GDM1 (cell line): ENCODE data around the gene FSTL5.
"Not testable (repeated sequence)": the region's sequence is repeated elsewhere in the genome, so short reads cannot be mapped to it uniquely, and the experiment has no call there.

ENCODE experiments used
- DNase-seq: peaks from one replicate; lab custom pipeline; 2025; lab: John Stamatoyannopoulos, UW

Gene FSTL5

DNA sequence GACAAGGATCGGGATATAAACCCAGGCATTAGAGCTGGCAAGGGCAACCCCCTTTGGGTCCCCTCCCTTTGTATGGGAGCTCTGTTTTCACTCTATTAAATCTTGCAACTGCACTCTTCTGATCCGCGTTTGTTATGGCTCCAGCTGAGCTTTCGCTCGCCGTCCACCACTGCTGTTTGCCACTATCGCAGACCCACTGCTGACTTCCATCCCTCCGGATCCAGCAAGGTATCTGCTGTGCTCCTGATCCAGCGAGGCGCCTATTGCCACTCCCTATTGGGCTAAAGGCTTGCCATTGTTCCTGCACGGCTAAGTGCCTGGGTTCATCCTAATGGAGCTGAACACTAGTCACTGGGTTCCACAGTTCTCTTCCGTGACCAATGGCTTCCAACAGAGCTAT is 59.9 kb downstream of the FSTL5 start:
- DNase-seq: not testable (repeated sequence)

DNA sequence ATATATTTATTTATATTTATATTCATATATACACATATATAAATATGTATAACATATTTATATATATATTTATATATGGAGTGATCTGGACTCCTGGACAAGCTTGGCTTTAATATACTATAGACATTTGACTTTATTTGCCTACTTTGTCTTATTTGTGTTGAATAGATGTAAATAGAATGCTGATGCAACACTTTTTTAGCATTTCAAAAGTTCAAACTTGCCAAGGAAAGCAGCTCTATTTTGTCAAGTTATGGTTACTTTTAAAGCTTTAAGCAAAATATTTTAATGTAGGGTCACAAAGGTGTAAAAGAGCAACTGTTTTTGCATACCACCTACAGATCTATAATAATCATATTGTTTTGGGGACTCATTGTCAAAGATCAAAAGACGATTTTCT is 61.1 kb downstream of the FSTL5 start:
- no peak for DNase-seq

DNA sequence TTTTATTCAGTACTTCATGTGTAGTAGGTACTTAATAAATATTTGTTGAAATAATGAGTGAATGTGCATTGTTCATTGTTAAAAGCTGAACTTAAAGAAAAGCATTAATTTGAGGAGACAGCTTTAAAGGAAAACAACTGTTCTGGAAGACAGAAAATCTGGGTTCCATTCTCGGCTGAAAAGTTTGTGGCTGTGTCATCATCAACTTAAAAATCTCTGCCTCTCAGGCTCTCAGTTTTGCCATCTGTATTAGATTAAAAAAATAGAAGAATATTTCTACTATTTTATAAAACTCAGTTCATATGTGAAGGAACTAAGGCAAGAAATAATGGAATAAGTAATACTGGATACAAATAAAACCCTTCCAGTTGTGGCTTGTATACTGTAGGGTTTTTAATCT is 62.5 kb downstream of the FSTL5 start:
- no peak for DNase-seq

DNA sequence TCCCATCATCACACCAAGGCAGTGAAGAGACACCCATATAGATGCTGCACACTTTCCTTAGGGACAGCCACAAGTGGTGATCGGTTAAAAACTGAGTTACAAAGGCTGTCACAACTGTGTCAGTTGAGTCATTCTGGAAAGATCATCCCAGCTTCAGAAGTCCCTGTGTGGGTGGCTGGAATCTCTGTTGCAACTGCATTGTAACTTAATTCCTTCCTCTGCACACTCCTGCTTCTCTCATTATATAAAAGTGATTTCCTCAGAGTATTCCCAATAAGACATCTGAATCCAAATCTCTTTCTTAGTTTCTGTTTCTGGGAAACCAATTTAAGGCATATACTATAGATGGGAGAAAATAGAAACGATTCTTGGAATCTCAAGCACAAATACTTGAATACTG is 88.1 kb downstream of the FSTL5 start:
- DNase-seq: no peak

DNA sequence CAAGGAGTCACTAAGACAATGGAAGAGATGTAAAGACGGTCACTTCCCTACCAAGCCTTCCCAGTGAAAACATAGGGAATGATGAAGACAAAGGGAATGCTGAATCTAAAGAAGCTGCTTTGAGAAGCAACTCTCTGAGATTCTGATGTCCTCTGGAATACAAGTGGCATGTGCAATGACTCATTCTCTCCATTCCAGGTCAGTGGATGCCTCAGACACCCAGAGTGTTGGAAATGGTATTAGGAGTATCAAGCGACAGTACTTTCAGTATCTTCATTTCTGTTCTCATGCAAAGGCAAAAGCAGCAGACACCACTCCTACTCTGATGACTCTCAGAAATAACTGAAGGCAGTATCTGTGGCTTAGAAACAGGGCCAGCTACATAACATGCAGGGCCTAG is 102.6 kb downstream of the FSTL5 start:
- no peak for DNase-seq

DNA sequence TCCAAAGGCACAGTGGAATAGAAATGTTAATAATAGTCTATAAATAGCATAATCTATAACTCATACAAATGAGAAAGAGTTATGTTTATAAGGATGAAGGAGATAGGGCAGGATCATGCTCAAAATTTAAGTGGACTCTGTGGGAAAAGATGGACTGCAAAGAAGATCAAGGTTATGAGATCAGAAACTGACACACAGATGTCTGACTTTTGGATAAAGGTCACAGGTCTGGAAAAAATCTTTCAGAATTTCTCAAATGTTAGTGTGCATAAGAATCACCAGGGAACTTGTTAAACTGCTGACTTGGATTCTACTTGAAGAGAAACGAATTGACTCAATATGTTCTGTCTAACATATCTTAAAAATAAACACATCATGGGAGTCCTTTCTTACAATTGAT is 104.1 kb downstream of the FSTL5 start:
- no peak for DNase-seq

DNA sequence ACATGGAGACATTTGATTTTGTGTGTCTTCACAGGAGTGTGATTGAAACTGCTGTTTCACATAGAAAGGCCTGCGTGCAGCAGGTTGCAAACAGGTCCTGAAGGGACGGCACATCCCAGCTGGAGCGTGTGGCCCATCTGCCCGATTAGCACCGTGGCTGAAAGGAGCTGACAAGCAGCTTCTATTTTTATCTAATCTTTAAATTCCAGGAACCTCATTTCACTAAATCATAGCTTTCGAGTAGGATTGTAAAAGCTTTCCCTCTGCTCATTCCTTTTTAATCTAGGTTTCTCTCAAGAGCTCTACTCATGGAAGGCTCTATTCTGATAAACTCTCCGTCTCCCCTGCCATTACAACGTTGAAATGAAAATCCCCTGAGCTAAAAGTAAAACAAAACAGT is 106.8 kb downstream of the FSTL5 start:
- DNase-seq: no peak

DNA sequence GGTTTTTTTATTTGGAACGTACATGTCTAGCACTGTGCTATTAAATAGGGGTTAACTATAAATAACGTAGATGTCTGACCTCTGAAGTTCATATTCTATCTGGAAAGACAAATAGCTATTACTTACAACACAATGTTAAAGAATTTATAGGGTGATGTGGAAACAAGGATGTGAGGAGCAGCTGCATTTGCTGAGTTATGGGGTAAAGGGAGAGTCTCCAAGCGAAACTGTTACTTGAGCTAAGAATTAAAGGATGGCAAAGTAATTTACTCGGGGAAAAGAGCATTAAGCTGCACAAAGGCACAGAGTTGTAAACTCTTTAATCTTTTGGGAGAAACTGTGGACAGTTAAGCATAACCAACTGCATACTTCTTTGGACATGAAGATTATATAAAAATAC is 117.7 kb downstream of the FSTL5 start:
- no peak for DNase-seq

DNA sequence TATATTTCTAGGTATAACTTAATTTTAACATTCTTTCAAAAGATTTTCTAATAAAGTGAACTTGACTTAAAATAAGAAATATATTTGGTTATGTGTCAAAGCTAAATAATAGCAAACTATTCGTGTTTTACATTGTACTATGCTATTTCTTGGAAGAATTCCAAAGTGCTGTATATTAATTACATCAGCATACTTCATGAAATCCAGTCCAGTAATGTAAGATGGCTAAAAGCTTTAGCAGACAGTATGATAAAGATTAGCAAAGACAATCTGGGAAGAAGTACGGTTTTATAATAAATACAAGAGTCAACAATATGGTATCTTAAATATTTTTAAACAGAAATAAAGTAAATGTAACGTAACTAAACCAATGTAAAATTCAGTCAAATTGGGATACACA is 125.7 kb downstream of the FSTL5 start:
- DNase-seq: no peak

DNA sequence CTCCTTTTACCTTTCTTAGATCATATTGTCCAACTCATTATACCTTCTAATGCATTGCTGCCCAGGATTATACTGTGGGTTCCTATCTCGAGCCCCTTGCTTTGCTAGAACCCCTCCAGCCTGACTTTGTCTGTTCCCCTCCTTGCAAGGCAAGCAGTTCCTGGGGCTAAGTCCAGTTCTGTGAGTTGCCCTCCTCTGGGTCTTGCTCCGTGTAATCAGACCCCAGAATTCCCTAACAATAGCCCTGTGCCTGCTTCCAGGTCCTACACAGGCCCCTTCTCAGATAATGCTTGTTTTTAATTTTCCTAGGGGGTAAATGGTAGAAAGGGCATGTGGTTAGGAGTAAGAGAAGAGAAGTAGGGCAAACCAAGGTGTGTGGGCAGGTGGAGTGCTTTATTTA is 145.9 kb downstream of the FSTL5 start:
- DNase-seq: no peak

DNA sequence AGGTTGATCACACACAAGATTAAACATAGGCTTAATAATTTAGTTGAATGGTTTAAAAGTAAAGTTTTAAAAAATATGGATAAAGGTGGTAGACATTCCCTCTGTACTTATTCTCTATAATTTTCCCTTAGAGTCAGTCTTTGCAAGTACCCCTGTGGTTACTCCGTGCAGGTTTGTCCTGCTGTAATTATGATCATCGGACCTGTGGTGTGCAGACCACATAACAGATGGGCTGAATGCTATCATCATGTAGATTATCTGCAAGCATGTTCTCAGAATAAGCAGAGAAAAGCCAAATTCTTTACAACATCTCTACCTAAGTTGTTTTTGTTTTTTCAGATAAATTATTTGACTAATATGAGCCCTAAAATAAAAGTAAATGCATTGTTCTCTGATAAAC is 146.8 kb downstream of the FSTL5 start:
- DNase-seq: no peak

DNA sequence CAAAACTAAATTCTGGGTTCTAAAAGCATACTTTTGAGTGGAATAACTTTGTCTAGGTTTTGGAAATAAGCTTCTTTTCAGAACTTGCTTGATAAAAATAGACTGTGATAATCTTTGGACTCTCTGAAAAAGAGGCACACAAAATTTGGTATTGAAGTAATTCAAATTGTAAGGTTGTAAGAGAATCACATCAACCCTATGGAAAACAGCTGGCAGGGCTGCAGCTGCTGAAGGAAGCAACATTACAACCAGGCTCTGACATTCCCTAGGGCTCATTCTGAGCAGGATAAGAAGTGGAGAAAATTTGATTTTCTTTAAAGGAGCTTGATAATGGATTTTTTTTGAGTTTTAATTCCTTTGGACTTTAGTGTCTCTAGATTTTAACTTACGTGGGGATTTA is 147.6 kb downstream of the FSTL5 start:
- DNase-seq: no peak

DNA sequence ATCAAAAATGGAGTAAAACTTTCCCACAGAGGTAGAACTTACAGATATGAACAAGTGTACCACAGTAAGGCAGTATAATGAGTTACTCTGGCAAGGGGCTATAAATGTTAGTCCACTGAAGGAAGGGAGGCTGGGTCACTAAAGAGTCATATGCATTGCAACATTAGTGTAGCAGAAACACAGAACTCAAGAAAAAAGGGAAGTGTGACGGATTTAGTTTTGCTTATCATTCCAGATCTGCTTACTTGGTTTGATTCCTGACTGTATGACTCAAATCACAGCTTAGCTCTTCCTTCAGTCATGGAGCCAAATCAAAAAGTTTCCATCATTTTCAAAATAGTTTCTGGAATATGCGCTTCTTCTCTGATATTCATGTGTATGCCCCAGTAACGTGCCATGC is 148.7 kb downstream of the FSTL5 start:
- DNase-seq: no peak

DNA sequence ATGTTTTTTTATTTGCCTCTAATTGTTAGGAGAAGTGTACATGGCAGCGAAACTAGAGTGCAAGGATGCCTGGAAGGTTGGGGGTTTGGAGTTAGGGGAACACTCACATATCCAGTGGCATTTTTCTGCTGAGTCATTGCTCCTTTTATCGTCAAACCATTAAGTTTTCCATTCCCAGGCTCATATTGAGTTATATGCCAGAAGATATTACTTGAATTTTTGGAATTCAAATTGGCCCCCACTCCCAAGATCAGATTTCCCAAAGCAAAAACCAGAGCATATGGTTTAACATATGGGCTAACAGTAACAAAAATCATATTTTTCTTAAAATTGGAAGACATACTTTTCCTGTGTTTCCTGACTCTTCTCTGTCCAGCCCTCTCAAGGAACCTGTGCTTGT is 152.7 kb downstream of the FSTL5 start:
- DNase-seq: no peak

DNA sequence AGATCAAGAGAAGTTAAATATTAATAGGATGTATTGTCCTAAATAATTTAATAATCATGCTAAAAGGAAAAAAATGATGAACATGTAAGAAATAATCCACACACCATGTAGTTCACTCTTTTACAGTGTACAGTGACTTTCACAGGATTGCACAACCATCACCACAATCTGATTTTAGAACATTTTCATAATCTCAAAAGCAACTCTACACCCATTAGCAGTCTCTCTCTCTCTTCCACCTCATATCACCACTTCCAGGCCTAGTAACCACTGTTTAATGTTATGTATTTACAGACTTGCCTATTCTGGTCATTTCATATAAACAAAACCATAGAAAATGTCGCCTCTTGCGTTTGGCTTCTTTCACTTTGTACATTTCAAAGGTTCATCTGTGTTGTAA is 153.4 kb downstream of the FSTL5 start:
- no peak for DNase-seq

DNA sequence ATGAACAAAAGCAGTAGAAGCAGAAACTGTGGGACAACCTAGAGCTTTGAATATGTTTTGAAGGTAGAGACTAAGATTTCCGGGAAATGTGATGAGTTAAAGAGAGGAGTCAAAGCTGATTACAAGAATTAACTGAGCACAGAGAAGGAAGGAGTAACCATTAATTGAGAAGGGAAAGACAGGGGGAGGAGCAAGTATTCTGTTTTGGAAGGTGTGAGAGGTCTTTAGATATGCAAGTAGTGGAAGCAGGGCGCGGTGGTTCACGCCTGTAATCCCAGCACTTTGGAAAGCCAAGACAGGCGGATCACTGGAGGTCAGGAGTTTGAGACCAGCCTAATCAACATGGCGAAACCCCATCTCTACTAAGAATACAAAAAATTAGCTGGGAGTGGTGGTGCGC is 171.5 kb downstream of the FSTL5 start:
- DNase-seq: no peak

DNA sequence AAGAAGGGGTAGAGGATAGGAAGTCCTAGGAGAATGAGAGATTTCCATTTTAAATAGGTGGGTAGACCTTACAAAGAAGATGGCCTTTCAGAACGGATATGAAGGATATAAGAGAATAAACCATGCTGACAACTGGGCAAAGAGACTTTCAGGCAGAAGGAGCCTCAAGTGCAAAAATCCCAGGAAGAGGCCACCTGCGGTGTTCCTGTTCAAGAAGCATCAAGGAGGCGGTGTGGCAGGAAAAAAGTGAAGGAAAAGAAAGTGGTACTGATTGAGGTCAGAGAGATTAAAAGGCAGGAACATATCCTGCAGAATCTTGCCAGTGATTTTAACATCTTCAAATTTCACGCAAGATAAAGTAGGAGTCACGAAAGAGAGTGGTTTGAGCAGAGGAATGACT is 172.0 kb downstream of the FSTL5 start:
- no peak for DNase-seq

DNA sequence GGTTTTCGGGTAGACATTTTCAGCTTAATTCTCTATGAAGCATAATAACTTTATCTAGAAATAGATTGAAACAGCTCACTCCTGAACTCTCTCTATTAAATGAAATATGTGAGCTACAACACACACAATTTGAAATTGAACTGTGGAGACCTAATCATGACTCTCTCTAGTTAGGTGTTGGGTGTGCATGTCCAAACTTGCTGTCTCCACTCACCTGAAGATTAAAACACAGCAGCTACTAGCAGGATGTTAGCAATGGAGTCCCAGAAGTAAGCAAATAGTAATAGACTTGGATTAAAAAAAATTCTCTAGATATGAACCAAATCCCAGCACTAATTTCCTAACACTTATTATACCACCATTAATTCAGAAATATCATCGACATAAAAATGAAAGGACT is 173.1 kb downstream of the FSTL5 start:
- no peak for DNase-seq

DNA sequence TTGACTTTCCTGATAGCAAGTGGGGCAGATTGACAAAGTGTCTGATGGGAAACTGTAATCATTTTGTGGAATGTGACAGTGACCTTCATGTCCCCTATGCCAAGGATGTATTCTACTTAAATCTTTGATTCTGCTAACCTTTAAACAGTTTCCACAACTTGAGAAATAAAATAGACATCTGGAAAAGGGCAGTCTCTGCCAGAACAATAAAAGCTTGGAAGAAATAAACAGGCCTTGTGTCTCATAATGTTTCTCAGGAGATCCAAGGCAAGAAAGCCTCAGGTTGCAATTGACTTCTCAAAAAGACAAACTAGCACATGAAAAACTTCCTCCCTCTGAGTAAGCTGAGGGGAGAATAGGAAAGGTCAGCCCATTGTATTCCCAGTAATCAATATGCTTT is 174.9 kb downstream of the FSTL5 start:
- DNase-seq: no peak

DNA sequence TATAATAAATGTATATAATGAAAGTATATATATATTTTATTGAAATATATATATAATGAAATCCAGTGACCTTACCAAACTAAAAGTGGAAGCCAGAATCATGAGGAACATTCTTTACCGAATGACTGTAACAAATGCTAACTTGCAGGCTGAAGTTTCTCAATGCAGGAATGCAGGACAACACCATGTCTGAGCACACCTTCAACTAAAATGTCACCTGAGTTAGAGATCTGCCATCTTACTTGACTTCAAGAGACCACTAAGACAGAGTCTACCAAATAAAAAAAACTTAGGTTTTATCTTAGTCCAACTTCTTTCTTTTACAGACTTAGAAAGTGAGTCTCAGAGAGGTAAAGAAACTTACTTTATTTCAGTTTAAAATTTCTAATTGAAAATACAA is 176.2 kb downstream of the FSTL5 start:
- DNase-seq: no peak

DNA sequence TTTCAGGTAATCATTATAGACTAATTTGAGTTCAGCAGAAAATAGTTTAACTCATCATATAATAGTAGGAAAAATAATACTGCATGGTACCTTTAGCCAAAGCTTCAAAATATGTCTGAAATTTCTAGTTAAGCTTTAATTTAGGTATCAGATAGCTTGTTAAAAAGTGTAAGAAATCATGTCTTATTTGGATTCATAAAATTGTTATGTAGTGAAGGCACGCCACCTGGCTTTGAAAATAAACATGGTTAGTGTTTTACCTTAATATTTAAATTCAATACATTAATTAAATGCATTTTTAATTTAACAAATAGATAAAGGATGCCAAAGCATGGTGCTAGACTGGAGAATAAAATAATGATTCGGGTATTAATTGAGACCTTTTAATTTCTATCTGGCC is 211.4 kb downstream of the FSTL5 start:
- no peak for DNase-seq

DNA sequence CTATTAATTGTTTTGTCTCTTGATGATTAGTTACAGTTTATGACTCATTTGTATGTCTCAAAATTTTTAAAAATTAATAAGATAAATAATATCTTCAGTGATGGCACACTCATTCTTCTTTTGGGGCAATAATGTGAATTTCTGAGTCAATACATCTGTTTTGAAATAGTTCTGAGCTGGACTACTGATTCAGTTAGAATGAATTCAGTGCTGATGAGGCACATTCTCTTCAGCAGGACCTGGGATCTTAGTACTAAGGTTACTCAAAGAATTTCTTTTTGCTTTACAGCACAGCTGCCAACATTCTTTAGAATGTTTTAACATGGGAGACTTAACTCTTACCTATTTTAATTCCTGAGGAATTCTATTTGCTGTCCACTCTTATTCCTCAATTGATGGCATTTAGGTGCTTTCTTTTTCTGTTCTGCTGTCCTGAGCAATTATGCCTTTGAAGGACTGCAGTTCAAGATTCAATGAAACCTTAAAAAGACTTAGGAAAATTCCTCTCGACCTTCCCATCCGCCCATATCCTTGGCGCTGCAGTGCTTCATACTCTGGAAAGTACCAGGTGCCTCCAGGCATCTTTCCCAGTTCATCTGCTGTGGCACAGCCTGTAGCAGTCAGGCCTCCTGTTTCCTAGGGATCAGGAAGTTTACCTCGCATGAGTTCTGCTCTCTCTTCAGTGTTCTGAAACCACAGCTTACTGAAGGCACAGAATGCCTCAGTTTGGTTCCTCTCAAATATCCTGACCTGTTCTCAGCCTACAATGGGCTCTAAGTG is 213.7 kb downstream of the FSTL5 start:
- DNase-seq: no peak

DNA sequence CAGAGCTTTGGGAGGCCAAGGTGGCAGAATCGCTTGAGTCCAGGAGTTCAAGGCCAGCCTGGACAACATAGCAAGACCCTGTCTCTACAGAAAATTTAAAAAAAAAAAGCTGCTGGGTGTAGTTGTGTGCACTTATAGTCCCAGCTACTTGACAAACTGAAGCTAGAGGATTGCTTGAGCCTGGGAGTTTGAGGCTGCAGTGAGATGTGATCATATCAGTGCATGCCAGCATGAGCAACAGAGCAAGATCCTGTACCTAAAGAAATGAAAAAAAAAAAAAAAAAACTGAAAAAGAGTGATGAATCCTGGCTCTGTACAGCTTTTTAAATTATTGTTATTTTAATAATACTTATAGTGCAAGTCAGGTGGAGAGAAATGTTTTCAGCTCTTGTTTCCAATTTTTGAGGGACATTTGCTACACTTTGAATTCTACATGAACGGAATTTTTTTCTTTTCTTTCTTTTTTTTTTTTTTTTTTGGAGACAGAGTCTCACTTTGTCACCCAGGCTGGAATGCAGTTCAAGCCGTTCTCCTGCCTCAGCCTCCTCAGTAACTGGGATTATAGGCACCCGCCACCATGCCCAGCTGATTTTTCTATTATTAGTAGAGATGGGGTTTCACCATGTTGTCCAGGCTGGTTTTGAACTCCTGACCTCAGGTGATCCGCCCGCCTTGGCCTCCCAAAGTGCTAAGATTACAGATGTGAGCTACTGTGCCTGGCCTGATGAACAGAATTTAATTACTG is 215.6 kb downstream of the FSTL5 start:
- DNase-seq: no peak

DNA sequence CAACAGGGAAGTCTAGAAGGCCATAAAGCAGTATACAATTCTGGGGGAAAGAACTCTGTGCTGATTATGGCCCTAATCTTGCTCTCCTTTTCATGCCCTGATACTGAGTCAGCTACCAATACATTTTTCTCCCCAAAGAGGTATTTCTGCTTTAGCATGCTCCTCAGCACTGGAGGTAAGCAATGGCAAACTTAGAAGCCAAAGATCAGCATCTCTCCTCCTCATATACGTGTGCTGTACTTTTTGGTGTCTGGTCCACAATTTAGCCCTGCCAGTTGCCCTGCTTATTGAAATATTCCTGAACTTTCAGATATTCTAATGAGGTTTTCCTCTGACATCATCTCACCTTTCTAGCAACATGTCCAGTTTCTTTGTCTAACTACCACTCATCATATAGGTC is 226.2 kb downstream of the FSTL5 start:
- no peak for DNase-seq
